Measurements from ENCODE around the gene MAG. TPM values are rescaled to one million over a fixed set of nuclear protein-coding genes. Genes with fewer than 3 reads are reported as not detected.

Gene MAG
- total RNA-seq, 2 experiments from 2014 or later, result 0.26 TPM; not detected in 1

DNA sequence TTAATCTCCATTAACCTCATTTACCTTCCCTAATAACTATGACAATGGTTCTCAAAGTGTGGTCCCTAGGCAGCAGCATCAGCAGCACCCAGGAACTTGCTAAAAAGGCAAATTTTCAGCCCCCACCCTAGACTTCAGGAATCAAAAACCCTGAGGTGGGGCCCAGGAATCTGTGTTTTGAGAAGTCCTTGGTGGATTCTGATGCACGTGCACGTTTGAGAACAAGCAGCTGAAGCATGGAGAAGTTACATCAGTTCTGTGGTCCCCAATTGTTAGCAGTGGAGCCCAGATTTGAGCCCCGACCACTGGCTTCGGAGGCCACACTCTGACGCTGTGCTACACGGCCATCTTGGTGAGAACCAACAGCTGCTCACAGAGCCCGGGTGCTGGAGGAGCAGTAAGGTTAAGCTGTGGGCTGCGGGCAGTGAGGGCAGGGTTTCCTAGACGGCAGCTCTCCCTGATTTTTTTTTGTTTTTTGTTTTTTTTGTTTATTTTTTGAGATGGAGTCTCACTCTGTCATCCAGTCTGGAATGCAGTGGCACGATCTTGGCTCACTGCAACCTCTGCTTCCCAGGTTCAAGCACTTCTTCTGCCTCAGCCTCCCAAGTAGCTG lies 23.0 kb downstream of the MAG start:
- H3K27ac Mint-ChIP-seq, result no peak overlapping the region
- DNase-seq, result no peak
- CTCF ChIA-PET, result interaction anchor here (1.4 kb wide), 1 partner anchor 181 kb away, joined by 3 read pairs; no protein-coding TSS in a partner anchor
- no peak overlapping the region for H3K4me3 Mint-ChIP-seq
- no peak for ATAC-seq
- H3K4me1 Mint-ChIP-seq, result peaks cover 7% of the 10 kb centered on the region
- no peaks in the 10 kb centered on the region for H3K9me3 Mint-ChIP-seq (ENCODE audit: low read depth)
- H3K36me3 Mint-ChIP-seq, result no peaks in the 10 kb centered on the region
- H3K27me3 Mint-ChIP-seq, result peaks cover 6% of the 10 kb centered on the region

DNA sequence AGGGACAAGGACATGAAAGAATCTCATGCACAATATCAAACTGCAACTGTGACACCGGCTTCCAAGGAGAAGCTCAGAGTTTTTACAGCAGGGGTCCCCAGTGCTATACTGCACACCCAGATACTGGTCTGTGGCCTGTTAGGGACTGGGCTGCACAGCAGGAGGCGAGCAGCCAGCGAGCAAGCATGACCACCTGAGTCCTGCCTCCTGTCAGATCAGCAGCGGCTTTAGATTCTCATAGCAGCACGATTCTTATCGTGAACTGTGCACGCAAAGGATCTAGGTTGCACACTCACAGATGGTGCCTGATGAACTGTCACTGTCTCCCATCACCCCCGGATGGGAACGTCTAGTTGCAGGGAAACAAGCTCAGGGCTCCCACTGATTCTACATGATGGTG lies 23.9 kb downstream of the MAG start:
- Mint-ChIP-seq H3K4me3 (no peak overlapping the region), H3K9me3 (ENCODE audit: low read depth) (no peaks in the 10 kb centered on the region), H3K27ac (no peak overlapping the region), H3K4me1 (peaks cover 7% of the 10 kb centered on the region), H3K36me3 (no peaks in the 10 kb centered on the region), H3K27me3 (peaks cover 6% of the 10 kb centered on the region)
- DNase-seq (no peak), ATAC-seq (no peak)
- CTCF ChIA-PET, result no interaction called here

DNA sequence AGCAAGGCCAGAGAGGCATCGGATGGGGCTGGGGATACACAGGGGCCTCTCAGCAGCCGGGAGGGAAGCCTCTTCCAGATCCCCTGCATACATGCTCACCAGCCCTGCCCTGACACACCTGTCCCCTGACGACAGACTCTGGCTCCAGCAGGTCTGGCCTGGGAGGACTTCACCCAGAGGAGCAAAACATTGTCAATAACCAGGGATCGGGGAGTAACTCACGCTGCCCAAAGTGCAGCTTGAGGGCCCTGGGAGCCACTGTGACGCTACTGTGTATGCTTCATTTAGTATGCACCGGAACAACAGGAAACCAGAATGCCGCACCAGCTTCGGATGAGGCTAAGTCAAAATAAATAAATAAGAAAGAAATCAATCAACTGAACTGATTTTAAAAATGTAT lies 24.6 kb downstream of the MAG start:
- H3K27me3 Mint-ChIP-seq, result peaks cover 8% of the 10 kb centered on the region
- no peak overlapping the region for H3K27ac Mint-ChIP-seq
- CTCF ChIA-PET, result no interaction called here
- ATAC-seq (no peak), DNase-seq (no peak)
- peaks cover 7% of the 10 kb centered on the region for H3K4me1 Mint-ChIP-seq
- H3K4me3 Mint-ChIP-seq, result no peak overlapping the region
- H3K36me3 Mint-ChIP-seq, result no peaks in the 10 kb centered on the region
- no peaks in the 10 kb centered on the region for H3K9me3 Mint-ChIP-seq (ENCODE audit: low read depth)

DNA sequence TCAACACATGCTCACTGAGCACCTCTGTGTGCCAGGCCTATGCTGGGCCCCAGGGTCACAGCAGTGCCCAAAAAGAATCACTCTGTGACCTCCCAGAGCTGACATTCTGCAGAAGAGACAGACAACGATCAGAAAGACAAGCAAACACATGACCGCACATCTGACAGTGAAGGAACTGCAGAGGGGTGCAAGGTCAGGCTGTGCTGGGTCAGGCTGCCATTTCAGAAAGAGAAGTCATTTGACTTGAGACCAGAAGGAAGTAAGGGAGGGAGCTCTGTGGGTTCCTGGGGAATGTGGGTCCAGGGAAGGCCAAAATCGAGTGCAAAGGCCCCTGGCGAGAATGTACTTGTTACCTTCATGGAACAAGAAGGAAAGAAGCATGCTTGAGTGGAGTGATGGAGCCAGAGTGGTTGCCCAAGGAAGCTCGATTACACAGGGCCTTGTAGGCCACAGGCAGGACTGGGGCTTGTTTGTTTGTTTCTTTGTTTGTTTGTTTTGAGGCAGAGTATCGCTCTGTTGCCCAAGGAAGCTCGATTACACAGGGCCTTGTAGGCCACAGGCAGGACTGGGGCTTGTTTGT lies 25.6 kb downstream of the MAG start:
- Mint-ChIP-seq H3K36me3 (no peaks in the 10 kb centered on the region), H3K27ac (no peak overlapping the region), H3K27me3 (peaks cover 9% of the 10 kb centered on the region), H3K4me1 (peaks cover 7% of the 10 kb centered on the region), H3K4me3 (no peak overlapping the region), H3K9me3 (ENCODE audit: low read depth) (no peaks in the 10 kb centered on the region)
- CTCF ChIA-PET, result interaction anchor here (1.9 kb wide), 1 partner anchor 178 kb away, joined by 4 read pairs; no protein-coding TSS in a partner anchor
- no peak for DNase-seq
- no peak for ATAC-seq

DNA sequence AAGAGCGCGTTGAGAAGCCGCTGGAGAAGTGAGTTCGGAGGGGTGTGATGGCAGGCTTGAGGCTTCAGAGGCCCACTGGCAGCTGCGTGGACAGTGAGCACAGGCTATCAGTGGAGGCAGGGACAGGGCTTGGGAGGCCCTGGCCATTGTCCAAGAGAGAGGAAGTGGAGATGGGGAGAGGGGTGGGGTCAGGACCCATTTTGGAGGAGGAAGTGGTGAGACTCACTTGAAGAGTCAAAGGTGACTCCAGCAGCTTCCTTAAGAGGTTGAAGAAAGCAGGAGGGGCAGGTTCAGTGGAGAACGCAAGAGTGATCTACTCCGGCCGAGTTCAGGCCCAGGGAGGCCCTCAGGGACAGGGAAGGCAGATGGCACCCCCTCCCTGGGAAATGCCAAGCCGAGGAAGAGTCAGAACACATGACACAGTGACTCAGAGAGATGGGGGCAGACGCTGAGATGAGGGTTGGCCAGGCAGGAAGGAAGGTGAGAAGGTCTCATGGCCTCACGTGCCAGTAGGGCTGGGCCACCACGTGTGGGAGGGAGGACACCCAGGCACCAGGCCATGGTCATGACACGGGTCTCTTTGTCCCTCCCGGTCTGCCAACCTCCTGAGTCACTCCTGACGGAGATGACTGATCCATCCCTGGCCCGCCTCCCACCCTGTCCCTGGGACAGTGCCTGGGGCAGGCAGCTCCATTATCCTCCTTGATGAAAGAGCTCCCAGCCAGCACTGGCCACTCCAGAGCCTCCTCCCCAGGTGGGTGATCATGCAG lies 26.9 kb downstream of the MAG start:
- CTCF ChIA-PET, result interaction anchor here (0.7 to 1.9 kb wide), 3 partner anchors 34 to 176 kb away, joined by 3 to 4 read pairs (median 3); no protein-coding TSS in a partner anchor
- Mint-ChIP-seq H3K4me3 (no peak overlapping the region), H3K27ac (no peak overlapping the region), H3K4me1 (peaks cover 7% of the 10 kb centered on the region), H3K9me3 (ENCODE audit: low read depth) (no peaks in the 10 kb centered on the region), H3K36me3 (no peaks in the 10 kb centered on the region), H3K27me3 (peaks cover 9% of the 10 kb centered on the region)
- DNase-seq (no peak), ATAC-seq (no peak)

DNA sequence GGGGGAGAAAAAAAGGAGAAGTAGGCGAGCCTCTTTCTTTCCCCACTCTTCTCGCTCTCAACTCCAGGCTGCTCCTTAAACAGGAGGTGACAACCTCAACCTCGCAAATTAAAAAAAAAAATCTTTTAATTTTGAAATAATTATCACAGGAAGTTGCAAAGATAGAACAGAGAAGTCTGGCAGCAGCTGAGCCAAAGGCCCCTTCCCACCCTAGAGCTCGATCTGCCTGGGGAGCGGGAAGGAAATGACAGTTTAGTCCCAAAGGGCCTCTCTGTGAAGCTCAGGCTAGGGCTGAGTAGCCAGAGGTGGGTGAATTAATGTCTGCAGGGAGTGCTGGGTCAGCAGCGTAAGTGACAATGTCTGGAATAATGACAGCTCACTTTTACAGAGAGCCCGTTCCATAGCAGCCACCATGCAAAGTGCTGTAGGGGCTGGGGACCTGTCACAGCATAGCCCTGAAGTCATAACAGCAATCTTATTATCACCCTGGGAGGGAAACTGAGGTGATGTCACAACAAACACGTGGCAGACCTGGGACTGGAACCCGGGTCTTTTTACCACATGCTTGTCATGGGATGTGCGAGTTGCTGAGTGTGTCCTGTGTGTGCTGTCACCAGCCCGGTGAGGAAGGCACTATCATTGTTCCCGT lies 28.2 kb downstream of the MAG start:
- no peaks in the 10 kb centered on the region for H3K9me3 Mint-ChIP-seq (ENCODE audit: low read depth)
- no peak overlapping the region for H3K27ac Mint-ChIP-seq
- DNase-seq, result no peak
- no peak for ATAC-seq
- CTCF ChIA-PET, result interaction anchor here (1.0 kb wide), 1 partner anchor 33 kb away, joined by 3 read pairs; no protein-coding TSS in a partner anchor
- no peak overlapping the region for H3K4me3 Mint-ChIP-seq
- H3K4me1 Mint-ChIP-seq, result peaks cover 7% of the 10 kb centered on the region
- peaks cover 5% of the 10 kb centered on the region for H3K27me3 Mint-ChIP-seq
- H3K36me3 Mint-ChIP-seq, result no peaks in the 10 kb centered on the region

DNA sequence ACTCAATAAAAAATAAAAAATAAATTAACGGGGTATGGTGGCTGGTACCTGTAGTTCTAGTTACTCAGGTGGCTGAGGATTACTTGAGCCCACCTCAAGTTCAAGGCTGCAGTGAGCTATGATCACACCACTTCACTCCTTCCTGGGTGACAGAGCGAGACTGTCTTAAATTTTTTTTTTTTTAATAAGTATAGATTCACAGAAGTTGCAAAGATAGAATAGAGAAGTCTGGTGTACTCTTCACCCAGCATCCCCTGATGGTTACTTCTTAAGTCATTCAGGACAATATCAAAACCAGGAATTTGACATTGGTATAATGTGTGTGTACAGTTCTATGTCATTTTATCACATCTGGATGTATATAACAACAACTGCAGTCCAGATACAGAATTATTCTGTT lies 29.3 kb downstream of the MAG start:
- H3K27me3 Mint-ChIP-seq, result peaks cover 13% of the 10 kb centered on the region
- H3K36me3 Mint-ChIP-seq, result no peaks in the 10 kb centered on the region
- peaks cover 7% of the 10 kb centered on the region for H3K4me1 Mint-ChIP-seq
- no peak overlapping the region for H3K27ac Mint-ChIP-seq
- no peak overlapping the region for H3K4me3 Mint-ChIP-seq
- CTCF ChIA-PET, result no interaction called here
- no peaks in the 10 kb centered on the region for H3K9me3 Mint-ChIP-seq (ENCODE audit: low read depth)
- ATAC-seq (no peak), DNase-seq (no peak)

DNA sequence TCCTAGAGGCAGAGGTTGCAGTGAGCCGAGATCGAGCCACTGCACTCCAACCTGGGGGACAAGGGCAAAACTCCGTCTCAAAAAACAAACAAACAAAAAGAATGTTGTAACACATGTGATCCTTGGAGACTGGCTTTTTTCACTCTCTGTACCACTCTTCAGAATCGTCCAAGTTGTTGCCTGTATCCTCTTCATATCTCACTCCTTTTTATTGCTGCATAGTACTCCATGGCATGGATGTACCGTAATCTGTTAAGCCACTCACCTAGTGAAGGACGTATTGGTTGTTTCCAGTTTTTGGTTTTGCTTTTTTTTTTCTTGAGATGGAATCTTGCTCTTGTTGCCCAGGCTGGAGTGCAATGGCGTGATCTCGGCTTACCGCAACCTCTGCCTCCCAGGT lies 30.1 kb downstream of the MAG start:
- CTCF ChIA-PET, result no interaction called here
- Mint-ChIP-seq H3K9me3 (ENCODE audit: low read depth) (no peaks in the 10 kb centered on the region), H3K4me1 (peaks cover 7% of the 10 kb centered on the region), H3K36me3 (no peaks in the 10 kb centered on the region), H3K4me3 (no peak overlapping the region), H3K27ac (no peak overlapping the region), H3K27me3 (peaks cover 16% of the 10 kb centered on the region)
- no peak for DNase-seq
- ATAC-seq, result no peak

DNA sequence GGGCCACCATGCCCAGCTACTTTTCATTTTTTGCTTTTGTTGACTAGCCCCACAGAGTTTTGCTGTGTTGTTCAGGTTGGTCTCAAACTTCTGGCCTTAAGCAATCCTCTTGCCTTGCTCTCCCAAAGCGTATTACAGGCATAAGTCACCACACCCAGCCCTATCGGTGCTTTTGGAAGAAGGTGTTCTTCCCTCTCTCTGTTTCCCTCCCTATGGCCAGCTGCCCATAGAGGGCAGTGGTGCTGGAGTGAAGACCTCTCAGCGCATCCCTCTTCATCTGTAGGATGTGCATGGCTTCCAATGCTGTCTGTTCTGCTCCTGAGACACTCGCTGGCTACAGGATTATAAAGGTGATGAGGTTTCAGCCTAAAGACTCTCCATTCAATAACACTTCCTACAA lies 35.7 kb downstream of the MAG start:
- Mint-ChIP-seq H3K4me3 (no peak overlapping the region), H3K27me3 (peaks cover 23% of the 10 kb centered on the region), H3K9me3 (ENCODE audit: low read depth) (no peaks in the 10 kb centered on the region), H3K4me1 (peaks cover 8% of the 10 kb centered on the region), H3K27ac (no peak overlapping the region), H3K36me3 (no peaks in the 10 kb centered on the region)
- ATAC-seq (no peak), DNase-seq (no peak)
- CTCF ChIA-PET, result no interaction called here

DNA sequence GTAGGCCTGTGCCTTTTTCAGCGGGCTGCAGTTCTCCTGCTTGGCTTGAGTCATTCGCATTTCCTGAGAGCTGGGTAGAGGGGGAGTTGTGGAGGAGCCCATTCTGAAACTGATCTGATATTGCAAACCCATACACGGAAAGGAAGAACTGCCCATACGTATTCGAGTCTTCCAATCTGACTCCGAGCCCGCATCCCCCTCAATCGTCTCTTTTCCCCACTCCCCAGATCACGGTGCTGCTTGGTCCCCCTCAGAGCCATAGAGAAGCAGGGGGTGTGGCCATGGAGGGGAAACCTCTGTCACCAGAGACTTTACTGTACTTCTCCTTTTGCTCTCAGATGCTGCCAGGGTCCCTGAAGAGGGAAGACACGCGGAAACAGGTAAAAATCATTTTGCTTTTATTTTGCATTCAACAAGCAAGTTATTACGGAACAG lies 36.9 kb downstream of the MAG start, which contains the start of gene CD22:
Gene CD22, plus strand, starts transcription at position 337 of the 435 bp plus-strand sequence. CDS start 2,854 bp downstream, outside the sequence.
- no peak within 1 kb of the TSS for H3K4me3 Mint-ChIP-seq
- CTCF ChIA-PET, result no interaction called here

DNA sequence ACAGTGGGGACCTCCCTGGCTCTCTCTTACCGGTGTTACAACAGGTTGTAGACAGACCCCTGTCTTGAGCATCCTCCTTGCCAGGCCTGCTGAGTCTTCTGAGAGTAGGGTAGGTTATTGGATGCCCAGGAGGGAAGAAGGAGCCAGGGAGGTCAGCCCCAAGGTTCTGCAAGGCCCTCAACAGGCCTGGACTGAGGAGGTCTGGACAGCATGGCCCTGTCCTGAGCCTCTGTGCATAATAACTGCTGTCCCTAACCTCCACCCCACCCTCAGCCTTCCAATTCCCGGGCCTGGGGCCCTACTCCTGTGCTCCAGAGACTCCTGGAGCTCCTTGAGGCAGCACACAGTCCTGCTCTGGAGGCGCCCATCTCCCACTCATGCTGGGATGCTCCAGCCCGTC lies 37.4 kb downstream of the MAG start:
- Mint-ChIP-seq H3K4me1 (peaks cover 16% of the 10 kb centered on the region), H3K9me3 (ENCODE audit: low read depth) (no peaks in the 10 kb centered on the region), H3K27ac (no peak overlapping the region), H3K36me3 (no peaks in the 10 kb centered on the region), H3K27me3 (peaks cover 25% of the 10 kb centered on the region), H3K4me3 (no peak overlapping the region)
- CTCF ChIA-PET, result no interaction called here
- no peak for ATAC-seq
- DNase-seq, result no peak

More for the DNA sequence above, 36.9 kb downstream of the MAG start, which contains the start of gene CD22:
- ATAC-seq (no peak), DNase-seq (no peak)
- Mint-ChIP-seq H3K27ac (no peak within 1 kb of the TSS), H3K4me1 (peaks cover 15% of the 10 kb centered on the region), H3K27me3 (peaks cover 23% of the 10 kb centered on the region), H3K36me3 (no peaks in the 10 kb centered on the region), H3K9me3 (ENCODE audit: low read depth) (no peaks in the 10 kb centered on the region)

DNA sequence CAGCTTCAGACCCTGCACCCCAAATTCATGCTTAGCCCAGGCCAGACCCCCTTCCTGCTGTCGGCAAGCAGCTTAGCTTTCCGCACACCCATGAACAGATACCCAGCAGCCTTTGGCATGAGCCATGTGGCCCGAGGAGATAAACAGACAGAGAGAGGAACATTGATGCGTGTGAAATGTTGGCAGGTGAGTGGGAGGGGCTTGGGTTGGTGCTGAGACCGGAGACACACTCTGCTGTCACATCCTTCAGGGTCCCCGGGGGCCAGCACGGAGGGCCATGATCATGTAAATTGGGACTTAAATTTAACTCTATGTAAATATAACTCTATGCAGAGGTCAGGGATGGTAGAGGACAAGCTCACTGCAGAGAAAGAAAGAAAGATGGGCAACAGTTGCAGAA lies 38.5 kb downstream of the MAG start:
- no peak overlapping the region for H3K27ac Mint-ChIP-seq
- H3K9me3 Mint-ChIP-seq (ENCODE audit: low read depth), result no peaks in the 10 kb centered on the region
- H3K4me3 Mint-ChIP-seq, result no peak overlapping the region
- CTCF ChIA-PET, result interaction anchor here (1.0 kb wide), 1 partner anchor 95 kb away, joined by 3 read pairs; no protein-coding TSS in a partner anchor
- ATAC-seq, result no peak
- H3K4me1 Mint-ChIP-seq, result peaks cover 18% of the 10 kb centered on the region
- H3K36me3 Mint-ChIP-seq, result no peaks in the 10 kb centered on the region
- peaks cover 30% of the 10 kb centered on the region for H3K27me3 Mint-ChIP-seq
- no peak for DNase-seq

DNA sequence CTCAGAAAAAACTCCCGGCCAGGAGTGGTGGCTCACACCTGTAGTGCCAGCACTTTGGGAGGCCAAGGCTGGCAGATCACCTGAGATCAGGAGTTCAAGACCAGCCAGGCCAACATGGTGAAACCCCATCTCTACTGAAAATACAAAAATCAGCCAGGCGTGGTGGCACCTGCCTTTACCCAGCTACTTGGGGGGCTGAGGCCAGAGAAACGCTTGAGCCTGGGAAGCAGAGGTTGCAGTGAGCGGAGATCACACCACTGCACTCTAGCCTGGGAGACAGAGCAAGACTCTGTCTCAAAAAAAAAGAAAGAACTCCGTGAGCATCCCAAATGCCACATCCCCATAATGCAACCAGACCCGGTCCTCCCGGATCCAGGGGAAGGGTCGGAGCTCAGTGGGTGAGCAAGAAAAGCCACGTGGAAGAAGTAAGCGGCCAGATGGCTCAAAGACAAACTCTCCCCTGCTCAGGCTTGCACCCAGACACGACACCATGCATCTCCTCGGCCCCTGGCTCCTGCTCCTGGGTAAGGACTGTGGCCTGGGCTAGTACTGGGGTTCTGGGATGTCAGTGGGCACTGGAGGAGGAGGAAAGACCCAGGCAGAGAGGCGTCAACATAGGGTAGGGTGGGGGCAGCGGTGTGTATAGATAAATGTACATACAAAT lies 39.7 kb downstream of the MAG start:
- peaks cover 18% of the 10 kb centered on the region for H3K4me1 Mint-ChIP-seq

More for the DNA sequence above, 39.7 kb downstream of the MAG start:
- no peak for DNase-seq
- H3K9me3 Mint-ChIP-seq (ENCODE audit: low read depth), result no peaks in the 10 kb centered on the region
- CTCF ChIA-PET, result no interaction called here
- H3K36me3 Mint-ChIP-seq, result no peaks in the 10 kb centered on the region
- peaks cover 24% of the 10 kb centered on the region for H3K27me3 Mint-ChIP-seq
- no peak overlapping the region for H3K4me3 Mint-ChIP-seq
- no peak for ATAC-seq
- H3K27ac Mint-ChIP-seq, result no peak overlapping the region
